Activated T-helper 1 cell treated with anti-CD3 and anti-CD28 coated beads, Interleukin-2, amount 50 U/mL, for 16 hours (primary cell): ENCODE results near the gene NANOS2.
A peak's percentile ranks its signal among the peaks of the same experiment; 100 is the strongest.
"Not testable (repeated sequence)": the region's sequence is repeated elsewhere in the genome, so short reads cannot be mapped to it uniquely, and the experiment has no call there.

Experiments used
- DNase-seq, 2 donors: peaks; one replicate each; pipeline ENCODE4 v3.0.0-alpha.2; 2020; ENCODE audit warnings: low read depth in 1 of 2, low spot score in 1 of 2

The NANOS2 gene

DNA sequence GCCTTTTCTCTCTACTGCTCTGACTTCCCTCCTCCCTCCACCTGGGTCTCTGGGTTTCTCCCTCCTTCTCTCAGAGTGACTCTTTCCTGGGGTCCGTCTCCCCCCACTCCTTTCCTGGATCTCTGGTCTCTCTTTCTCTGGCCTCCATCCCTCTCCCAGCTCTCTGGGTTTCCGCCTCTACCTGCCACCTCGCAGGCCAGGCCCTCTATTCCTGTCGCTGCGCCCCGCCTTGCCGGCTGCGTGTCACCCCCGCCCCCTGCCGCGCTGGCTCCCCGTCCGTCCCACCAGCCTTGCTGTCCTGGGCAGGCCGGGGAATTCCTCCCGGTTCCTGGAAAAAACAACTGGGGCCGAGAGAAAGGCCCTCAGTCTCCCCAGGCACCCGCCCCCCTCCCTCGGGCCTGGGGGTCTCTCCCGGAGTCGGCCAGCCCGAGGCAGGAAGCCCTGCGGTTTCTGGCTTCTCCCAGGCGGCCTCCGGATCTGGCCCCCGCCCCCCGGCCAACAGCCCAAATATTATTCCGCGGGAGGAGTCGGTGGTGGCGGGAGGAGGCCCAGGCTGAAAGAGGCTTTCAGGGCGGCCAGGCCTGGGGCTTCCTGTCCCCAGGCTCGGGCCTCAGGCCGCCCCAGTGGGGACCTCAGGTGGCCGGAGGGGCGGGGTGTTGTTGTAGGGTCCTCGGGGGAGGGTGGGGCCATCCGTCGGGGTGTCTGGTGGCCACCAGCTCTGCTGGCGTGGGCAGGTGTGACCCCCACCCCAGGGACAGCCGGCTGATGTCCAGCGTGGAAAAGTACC, 38.0 kb downstream of the NANOS2 start:
- no peak for DNase-seq

DNA sequence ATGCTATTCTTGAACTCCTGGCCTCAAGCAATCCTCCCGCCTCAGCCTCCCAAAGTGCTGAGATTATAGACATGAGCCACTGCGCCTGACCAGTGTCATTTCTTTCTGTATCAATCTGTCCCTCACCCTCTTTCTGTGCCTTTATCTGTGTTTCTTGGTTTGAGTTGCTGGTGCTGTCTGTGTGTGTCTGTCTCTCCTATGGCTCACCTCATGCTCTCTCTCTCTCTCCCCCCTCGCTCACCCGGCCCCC, 38.5 kb downstream of the NANOS2 start:
- DNase-seq = no peak

DNA sequence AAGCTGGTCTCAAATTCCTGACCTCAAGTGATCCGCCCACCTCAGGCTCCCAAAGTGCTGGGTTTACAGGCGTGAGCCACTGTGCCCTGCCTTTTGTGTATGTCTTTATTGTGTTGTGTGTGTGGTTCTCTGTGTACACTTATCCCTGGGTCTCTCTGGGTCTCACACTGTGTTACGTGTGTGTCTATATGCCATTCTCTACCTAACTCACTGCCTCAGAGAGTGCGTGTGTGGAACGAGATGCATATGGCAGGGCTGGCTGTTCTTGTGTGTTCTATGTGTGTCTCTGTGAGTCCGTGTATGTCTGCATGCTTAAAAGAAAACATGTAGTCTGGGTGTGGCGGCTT, 40.0 kb downstream of the NANOS2 start:
- DNase-seq = no peak

DNA sequence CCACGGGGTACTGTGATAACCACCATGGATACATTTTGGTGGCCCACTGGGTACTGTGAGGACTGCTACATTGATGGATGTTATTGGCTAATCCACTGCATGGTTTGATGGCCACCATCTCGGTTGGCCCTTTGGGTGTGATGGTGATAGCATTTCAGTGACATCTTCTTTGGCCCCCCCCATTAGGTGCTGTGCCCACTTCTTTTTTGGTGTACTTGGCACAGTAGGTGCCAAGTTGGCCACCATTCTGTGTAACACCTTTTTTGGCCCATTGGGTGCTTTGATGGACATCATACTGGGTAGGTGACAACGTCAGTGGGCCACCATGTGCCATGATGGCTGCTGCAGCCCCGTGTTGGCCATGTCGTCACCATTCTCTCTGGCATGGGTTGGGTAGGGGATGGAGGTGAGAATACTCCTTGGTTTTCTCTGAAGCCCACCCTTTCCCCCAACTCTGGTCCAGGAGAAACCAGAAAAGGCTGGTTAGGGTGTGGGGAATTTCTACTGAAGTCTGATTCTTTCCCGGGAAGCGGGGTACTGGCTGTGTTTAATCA, 41.3 kb downstream of the NANOS2 start:
- DNase-seq = no peak

DNA sequence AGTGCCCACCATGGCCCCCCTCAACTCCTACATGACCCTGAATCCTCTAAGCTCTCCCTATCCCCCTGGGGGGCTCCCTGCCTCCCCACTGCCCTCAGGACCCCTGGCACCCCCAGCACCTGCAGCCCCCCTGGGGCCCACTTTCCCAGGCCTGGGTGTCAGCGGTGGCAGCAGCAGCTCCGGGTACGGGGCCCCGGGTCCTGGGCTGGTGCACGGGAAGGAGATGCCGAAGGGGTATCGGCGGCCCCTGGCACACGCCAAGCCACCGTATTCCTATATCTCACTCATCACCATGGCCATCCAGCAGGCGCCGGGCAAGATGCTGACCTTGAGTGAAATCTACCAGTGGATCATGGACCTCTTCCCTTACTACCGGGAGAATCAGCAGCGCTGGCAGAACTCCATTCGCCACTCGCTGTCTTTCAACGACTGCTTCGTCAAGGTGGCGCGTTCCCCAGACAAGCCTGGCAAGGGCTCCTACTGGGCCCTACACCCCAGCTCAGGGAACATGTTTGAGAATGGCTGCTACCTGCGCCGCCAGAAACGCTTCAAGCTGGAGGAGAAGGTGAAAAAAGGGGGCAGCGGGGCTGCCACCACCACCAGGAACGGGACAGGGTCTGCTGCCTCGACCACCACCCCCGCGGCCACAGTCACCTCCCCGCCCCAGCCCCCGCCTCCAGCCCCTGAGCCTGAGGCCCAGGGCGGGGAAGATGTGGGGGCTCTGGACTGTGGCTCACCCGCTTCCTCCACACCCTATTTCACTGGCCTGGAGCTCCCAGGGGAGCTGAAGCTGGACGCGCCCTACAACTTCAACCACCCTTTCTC, 42.3 kb downstream of the NANOS2 start:
- no peak for DNase-seq

DNA sequence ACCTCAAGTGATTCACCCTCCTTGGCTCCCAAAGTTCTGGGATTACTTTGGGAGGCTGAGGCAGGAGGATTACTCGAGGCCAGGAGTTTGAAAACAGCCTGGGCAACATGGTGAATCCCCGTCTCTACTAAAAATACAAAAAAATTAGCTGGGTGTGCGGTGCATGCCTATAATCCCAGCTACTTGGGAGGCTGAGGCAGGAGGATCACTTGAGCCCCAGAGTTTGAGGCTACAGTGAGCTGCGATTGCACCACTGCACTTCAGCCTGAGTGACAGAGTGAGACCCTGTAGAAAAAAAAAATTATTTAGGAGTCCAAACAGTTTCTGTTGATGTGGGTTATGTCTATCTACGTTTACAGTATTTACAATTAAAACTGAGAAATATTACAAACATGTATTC, 43.8 kb downstream of the NANOS2 start:
- DNase-seq = no peak

DNA sequence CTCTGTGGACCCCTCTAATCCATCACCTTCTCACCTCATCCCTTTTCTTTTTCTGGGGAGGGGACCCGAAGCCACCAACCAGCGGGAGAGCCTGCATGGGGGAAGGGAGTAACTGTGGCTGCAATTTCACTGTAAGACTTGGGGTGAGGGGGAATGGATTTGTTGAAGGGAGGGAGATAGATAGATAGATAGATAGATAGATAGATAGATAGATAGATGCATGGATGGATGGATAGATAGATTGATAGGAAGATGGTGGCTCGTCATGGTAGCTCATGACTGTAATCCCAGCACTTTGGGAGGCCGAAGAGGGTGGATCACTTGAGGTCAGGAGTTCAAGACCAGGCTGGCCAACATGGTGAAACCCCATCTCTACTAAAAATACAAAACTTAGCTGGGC, 47.3 kb downstream of the NANOS2 start:
- DNase-seq = not testable (repeated sequence)

DNA sequence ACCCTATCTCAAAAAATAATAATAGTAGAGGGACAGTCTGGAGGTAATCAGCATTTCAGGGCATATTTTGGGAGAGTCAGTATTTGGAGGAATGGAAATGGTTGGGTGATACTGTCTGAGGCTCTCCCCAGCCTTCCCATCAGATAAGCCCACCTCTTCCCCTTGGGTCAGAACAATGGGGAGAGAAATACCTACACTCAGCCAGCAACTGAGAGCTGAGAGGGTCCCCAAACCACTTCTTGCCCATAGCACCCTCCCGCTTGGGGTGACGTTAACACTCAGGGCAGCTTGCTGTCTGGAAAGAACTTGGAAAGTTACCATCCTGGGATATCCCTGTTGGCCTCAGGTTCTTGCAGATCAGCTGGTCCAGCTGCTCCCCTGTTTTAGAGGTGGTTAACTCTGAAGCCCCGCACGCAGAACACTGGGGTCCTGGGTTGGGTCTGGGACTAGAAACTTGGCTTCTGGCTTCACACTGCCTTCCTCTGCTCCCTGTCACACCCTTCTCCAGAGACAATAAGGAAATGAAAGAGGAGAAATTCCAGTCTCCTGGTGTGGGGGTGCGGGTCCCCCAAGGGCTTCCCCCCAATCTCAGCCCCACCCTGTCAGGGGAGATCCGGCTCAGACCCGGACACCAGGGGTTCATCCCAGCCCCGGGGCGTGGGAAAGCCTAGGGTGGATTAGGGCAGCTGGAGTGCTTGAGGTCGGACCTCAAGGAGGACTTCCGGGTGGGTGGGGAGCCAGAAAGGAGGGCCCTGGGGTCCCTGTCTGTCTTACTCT, 48.0 kb downstream of the NANOS2 start:
- DNase-seq = no peak

DNA sequence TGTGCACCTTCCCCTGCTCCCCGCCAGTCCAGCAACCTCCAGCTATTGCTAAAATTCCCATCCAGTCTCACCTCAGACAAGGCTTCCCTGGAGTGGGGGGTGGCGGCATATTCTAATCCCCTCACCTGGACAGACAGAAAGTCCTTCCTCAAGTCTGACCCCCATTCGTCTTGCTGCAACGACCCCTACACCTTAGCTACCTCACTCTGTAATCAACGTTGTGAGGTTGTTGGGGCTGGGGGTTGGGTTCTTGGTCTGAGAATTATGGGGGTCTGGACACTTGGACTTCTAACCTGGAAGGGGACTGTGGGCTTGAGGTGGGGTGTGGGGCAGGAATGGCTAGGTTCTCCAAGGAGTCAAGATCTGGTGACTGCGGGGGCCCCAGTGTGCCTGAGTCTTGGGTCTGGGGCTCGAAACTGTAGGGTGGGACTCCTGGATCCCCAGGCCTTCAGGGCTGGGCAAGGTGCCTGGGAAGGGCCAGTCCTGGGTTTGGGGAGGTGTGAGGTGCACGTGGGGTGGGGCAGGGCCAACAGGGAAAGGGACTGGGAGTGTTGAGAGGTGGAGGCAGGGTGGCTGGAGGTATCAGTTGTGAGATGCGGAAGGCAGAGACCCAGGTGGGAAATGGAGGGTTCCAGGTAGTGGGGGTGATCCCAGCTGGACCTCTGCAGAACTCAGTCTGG, 49.2 kb downstream of the NANOS2 start:
- DNase-seq = no peak

DNA sequence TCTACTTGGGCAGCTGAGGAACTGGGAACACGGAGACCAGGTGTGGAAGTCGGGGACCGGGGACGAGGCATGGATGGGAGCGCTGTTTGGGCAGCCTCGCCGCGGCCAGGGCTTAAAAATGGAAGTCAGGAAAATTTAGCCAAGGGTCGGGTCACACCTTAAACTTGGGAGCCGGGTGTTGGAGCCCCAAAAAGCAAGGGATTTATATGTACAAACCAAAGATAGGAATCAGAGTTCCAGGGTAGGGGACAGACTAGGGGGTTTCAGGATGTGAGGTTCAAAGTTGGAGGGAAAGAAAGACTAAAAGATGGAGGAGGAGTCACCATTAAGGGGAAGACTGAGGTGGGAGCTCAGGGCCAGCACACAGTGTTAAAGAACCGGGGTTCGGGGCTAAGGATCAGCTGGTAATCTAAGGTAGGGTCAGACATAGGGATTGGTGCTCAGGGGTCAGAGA, 49.9 kb downstream of the NANOS2 start:
- DNase-seq = no peak

DNA sequence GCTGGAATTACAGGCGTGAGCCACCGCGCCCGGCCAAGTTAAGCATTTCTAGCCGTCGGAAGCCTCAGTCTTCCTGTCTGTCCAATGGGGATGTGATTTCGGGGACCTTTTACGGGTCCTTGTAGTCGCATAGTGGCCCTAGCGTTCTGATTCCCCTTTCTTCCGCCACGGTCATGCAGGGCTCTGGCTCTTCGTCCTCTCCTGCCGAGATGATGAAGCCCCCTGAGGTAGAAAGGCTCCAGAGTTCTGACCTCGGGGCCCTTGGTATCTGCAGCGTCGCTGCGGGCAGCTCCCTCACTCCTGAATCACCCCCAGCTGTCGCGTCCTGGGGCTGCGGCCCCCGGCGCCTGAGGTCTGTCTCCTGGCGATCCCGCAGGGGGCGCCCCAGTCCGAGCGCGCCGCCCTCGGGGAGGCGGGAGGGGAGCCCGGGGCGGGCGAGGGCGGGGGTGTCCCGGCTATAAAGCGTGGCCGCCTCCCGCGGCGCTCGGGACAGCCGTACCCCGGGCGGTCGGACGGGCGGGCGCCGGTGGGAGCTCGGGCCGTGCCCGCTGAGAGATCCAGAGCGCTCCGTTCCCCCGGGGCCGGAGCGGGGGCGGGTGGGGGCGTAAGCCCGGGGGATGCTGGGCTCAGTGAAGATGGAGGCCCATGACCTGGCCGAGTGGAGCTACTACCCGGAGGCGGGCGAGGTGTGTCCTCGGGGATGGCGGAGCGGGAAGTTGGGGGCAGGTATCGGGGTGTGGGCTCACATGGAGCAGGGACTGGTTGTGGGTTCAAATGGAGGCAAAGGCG, 50.5 kb downstream of the NANOS2 start, which contains the start of gene FOXA3:
Gene FOXA3, plus strand, starts transcription at position 487 of the 789 bp plus-strand sequence. Its CDS starts 131 bp downstream, at position 618.
- DNase-seq = peak in 1 of 2 donors; percentile 50

DNA sequence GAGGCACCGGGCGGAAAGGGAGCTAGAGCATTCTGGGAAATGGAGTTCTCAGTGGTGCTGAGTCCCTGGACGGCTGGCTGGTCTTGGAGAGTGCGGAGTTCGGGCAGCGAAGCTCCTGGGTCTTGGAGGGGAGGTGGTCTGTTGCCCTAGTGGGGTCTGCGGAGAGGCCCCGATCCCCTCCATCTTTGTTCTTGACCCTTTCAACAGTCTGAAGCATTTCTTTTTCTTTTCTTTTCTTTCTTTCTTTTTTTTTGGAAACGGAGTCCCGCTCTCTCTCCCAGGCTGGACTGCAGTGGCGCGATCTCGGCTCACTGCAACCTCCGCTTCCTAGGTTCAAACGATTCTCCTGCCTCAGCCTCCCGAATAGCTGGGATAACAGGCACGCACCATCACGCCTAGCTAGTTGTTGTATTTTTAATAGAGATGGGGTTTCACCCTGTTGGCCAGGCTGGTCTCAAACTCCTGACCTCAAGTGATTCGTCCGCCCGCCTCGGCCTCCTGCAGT, 51.2 kb downstream of the NANOS2 start:
- DNase-seq = no peak
